ENCODE data around the gene TMA7B.
A peak's percentile ranks its signal among the peaks of the same experiment; 100 is the strongest.
"Not testable (repeated sequence)": the region's sequence is repeated elsewhere in the genome, so short reads cannot be mapped to it uniquely, and the experiment has no call there.

The TMA7B gene

GRCh38 chr22:39951603-39952293 lies 8.4 kb upstream of the TMA7B start:
- not testable (repeated sequence) for DNase-seq (ENCODE audit: low read depth in 1 of 2, low spot score in 1 of 2)

DNA sequence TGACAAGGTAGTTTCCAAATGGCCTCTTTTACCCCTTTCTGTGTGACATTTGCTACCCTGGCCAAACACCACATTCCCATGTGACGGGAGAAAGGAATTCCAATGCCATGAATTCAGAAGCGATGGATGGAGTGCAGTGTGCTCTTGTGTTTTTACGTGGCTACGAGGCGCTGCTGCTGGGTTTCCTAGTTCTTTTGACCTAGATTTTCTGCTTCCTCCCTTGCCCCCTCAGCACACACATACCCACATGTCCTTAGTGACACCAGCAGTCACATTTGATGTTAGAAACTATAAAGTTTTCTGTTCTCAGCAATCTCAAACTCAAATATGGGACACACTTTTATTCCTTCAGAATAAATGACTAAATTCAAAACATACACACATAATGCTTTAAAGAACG lies 7.8 kb upstream of the TMA7B start:
- DNase-seq (ENCODE audit: low read depth in 1 of 2, low spot score in 1 of 2): no peak

- no peak for DNase-seq (ENCODE audit: low read depth in 1 of 2, low spot score in 1 of 2)
Measured at GRCh38 chr22:39953101-39953500, 7.1 kb upstream of the TMA7B start.

- DNase-seq (ENCODE audit: low read depth in 1 of 2, low spot score in 1 of 2): no peak
Measured at GRCh38 chr22:39954584-39955055, 5.6 kb upstream of the TMA7B start.

DNA sequence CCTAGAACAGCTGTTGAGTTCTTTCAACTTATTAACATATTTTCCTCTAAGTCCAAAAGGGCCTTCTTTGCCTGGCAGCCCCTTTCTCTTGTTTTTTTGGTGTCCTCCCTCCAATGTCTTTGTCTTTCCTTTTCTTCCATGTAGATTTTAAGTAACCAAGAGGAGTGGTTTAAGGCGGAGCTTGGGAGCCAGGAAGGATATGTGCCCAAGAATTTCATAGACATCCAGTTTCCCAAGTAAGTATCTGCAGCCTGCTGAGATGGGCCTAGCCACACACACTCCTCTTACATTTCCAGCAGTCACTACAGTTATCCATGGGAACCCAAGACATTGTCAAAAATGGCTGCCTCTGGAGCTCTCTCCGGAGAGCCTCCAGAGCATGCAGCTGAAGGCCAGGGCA lies 4.5 kb upstream of the TMA7B start:
- no peak for DNase-seq (ENCODE audit: low read depth in 1 of 2, low spot score in 1 of 2)

GRCh38 chr22:39956932-39957664 lies 3.1 kb upstream of the TMA7B start:
- DNase-seq (ENCODE audit: low read depth in 1 of 2, low spot score in 1 of 2): no peak

DNA sequence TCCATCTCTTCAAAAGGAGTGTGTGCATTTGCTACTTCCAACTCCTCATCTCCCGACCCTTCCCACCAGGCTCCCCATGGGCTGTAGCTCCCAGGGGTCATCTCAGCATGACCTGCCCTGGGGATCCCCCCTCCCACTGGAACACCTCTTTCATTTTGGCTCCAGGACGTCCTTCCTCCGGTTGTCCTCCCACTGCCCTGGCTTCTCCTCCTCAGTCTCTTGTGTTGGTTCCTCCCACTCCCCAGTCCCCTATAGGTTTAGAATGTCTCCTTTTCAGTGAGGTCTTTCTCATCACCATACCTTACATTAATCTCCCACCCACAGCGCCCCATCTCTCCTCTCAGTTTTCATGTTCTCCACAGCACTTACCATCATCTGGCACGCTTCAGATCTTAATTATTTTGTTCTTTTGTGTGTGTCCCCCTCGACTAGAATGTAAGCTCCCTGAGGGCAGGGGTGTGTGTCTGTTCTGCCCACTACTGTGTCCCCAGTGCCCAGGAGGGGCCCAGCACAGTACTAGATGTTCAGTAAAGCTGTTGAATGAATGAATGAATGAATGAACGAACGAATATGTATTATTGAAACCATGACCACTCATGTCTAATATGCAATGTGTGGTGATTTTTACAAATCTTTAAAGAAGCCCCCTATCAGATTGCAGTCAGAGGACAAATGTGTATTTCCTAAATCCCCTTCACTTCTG lies 2.0 kb upstream of the TMA7B start:
- no peak for DNase-seq (ENCODE audit: low read depth in 1 of 2, low spot score in 1 of 2)

DNA sequence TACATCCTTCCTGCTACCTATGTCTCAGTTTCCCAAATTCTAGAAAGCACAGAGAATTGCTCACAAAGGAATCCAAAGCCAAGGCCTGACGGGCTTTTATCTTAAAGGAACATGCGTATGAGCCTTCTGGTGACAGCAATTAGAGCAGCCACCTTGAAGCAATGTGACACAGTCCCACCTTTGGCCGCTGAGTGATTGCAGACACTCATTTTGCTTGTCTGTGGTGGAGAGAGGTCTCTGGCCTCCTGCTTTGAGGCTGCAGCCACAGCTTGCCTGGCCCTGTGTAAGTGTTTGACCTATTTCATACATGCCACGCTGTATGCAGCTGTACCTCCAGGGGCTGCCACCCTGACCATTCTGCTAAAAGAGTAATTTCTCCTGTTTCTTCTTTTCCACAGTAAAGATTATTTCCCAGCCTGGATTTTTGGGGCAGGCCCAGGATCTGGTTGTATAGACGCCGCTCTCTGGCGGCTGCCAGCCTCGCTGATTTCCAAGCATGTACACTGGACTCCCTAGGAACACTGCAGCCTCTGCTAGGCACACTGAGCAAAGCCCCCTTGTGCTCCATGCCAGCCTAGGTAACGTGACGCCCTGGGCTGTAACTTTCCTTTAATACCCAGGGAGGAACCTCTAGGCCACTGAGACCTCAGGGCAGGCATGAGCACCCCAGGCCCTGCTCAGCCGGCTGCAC lies 1.1 kb upstream of the TMA7B start:
- no peak for DNase-seq (ENCODE audit: low read depth in 1 of 2, low spot score in 1 of 2)

DNA sequence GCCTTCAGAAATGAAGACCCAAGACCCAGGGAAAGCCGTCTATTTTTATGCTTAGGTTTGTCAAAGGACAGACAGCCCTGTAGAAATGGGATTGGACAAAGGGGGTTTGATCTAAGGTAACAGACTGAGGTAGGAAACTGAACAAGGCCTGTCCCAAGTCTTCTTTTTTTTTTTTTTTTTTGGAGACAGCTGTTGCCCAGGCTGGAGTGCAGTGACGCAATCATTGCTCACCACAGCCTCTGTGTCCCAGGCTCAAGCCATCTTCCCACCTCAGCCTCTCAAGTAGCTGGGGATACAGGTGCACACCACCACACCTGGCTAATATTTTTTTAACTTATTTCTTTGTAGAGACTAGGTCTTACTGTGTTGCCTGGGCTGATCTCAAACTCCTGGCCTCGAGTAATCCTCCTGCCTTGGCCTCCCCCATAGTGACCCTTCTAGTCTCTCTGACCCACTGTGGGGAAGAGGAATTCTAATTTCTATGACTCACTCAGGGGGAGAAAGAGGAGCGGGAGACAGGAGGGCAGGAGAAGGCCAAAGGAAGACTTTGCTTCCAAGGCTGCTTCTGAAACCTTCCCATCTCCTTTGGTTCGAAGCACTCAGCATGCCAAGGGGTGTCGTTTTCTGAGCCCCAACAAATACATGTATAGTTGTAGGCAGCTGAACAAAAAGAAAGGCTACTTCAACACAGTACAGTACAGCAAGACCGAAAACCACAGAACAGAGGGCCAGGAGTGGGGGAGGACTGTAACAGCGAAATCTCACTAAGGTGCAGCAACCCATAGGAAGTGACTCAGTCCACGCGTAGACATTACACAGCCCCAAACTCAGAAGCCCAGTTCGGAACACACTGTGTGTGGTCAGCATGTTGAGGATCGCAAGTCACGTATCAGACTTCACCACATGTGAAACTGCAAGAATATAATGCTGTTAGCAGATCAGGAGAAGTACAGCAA lies 872 bp downstream of the TMA7B start:
- DNase-seq (ENCODE audit: low read depth in 1 of 2, low spot score in 1 of 2): peak in 1 of 2 donors; percentile 70

GRCh38 chr22:39962071-39962470 lies 1.9 kb downstream of the TMA7B start:
- no peak for DNase-seq (ENCODE audit: low read depth in 1 of 2, low spot score in 1 of 2)

- no peak for DNase-seq (ENCODE audit: low read depth in 1 of 2, low spot score in 1 of 2)
Measured at GRCh38 chr22:39965748-39966147, 5.6 kb downstream of the TMA7B start.

GRCh38 chr22:39966470-39966869 lies 6.3 kb downstream of the TMA7B start:
- DNase-seq (ENCODE audit: low read depth in 1 of 2, low spot score in 1 of 2): no peak

GRCh38 chr22:39967103-39967829 lies 7.1 kb downstream of the TMA7B start:
- no peak for DNase-seq (ENCODE audit: low read depth in 1 of 2, low spot score in 1 of 2)

- DNase-seq (ENCODE audit: low read depth in 1 of 2, low spot score in 1 of 2): no peak
Measured at GRCh38 chr22:39967996-39968972, 8.1 kb downstream of the TMA7B start.

DNA sequence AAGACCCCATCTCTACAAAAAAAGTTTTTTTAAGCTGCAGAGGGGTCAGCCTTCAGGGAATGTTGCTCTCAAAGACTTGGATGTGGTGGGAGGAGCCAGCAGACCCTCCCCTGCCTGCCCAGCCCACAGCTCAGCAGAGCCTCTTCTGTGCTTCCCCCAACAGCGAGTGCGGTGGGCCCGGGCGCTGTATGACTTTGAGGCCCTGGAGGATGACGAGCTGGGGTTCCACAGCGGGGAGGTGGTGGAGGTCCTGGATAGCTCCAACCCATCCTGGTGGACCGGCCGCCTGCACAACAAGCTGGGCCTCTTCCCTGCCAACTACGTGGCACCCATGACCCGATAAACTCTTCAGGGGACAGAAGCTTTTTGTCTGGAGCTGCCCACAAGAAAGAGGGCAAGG lies 10.5 kb downstream of the TMA7B start:
- no peak for DNase-seq (ENCODE audit: low read depth in 1 of 2, low spot score in 1 of 2)

GRCh38 chr22:39972641-39973040 lies 12.4 kb downstream of the TMA7B start:
- DNase-seq (ENCODE audit: low read depth in 1 of 2, low spot score in 1 of 2): no peak

DNA sequence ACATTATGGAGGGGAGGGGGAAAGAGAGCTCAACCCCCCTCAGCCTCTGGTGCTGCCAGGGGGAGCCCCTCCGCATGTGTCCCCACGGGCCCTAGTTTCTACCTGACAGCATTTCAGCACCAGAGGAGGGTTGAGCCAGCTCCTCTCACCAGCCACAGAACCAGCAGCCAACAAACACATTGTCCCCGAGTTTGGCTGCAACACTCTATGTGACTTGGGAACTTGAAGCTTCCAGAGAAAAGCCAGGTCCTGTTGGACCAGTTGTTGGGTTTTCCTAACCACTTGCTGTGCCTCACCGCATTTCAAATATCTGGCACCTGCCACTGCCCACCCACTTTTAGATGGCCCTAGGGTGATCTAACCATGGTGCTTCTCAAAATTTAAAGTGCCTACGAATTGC lies 13.5 kb downstream of the TMA7B start:
- no peak for DNase-seq (ENCODE audit: low read depth in 1 of 2, low spot score in 1 of 2)

- no peak for DNase-seq (ENCODE audit: low read depth in 1 of 2, low spot score in 1 of 2)
Measured at GRCh38 chr22:39974065-39974464, 13.9 kb downstream of the TMA7B start.

DNA sequence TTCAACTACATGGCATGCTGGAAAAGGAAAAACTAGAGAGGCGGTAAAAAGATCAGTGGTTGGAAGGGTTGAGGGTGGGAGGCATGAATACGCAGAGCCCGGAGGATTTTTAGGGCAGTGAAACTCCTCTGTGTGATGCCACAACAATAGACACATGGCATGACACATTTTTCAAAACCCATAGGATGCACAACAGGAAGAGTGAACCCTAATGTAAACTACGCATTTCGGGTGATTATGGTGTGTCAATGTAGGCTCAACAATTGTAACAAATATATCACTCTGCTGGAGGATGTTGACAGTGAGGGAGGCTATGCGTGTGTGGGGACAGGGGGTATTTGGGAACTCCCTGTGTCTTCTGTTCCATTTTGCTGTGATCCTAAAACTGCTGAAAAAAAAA lies 18.9 kb downstream of the TMA7B start:
- no peak for DNase-seq (ENCODE audit: low read depth in 1 of 2, low spot score in 1 of 2)
